Central memory CD8-positive, alpha-beta T cell (primary cell): ENCODE measurements around the gene DMBT1.

Experiments used
- ATAC-seq: fragments of 150-1000 bp; cut with Tn5 transposase; replicated peaks from 2 replicates; pipeline ENCODE4 v1.10.0; 2022; ENCODE audit warnings: mild to moderate bottlenecking, moderate FRiP score, moderate number of reproducible peaks; ENCODE audit not compliant: poor library complexity, severe bottlenecking; ENCODE audit errors: extremely low read depth
- DNase-seq, 2 donors: peaks; one replicate each; pipeline ENCODE4 v3.0.0; 2021; ENCODE audit warnings: low spot score in 2 of 2
- H3K27ac Mint-ChIP-seq: one replicate; pipeline ENCODE4 v1.8.0; 2022; ENCODE audit warnings: low read depth, mild to moderate bottlenecking, moderate library complexity, mixed read lengths
- H3K27me3 Mint-ChIP-seq: one replicate; pipeline ENCODE4 v1.8.0; 2022; ENCODE audit warnings: mixed read lengths
- H3K36me3 Mint-ChIP-seq: one replicate; pipeline ENCODE4 v1.8.0; 2022; ENCODE audit warnings: mild to moderate bottlenecking, moderate library complexity, mixed read lengths; ENCODE audit not compliant: insufficient read depth
- H3K4me1 Mint-ChIP-seq: one replicate; pipeline ENCODE4 v1.8.0; 2022; ENCODE audit warnings: mixed read lengths
- H3K4me3 Mint-ChIP-seq: one replicate; pipeline ENCODE4 v1.8.0; 2022; ENCODE audit warnings: mild to moderate bottlenecking, moderate library complexity, mixed read lengths
- H3K9me3 Mint-ChIP-seq: one replicate; pipeline ENCODE4 v1.8.0; 2022; ENCODE audit warnings: mixed read lengths

Gene DMBT1

GRCh38 chr10:122560279-122560804, at the start of gene DMBT1:
TSS of gene DMBT1 (plus strand) at chr10:122560754. CDS start at chr10:122560771, 17 bp downstream.
- no peaks in the 10 kb centered on the region for H3K36me3 Mint-ChIP-seq
- H3K27ac Mint-ChIP-seq, result no peak within 1 kb of the TSS
- H3K4me1 Mint-ChIP-seq, result peaks cover 28% of the 10 kb centered on the region
- DNase-seq (no peak), ATAC-seq (no peak)
- H3K27me3 Mint-ChIP-seq, result peaks cover 15% of the 10 kb centered on the region
- H3K4me3 Mint-ChIP-seq, result no peak within 1 kb of the TSS
- H3K9me3 Mint-ChIP-seq, result no peaks in the 10 kb centered on the region

GRCh38 chr10:122513053-122513452, 47.5 kb upstream of the DMBT1 start:
- no peak for DNase-seq
- Mint-ChIP-seq H3K4me3 (no peak overlapping the region), H3K27ac (no peak overlapping the region), H3K9me3 (no peaks in the 10 kb centered on the region), H3K27me3 (no peaks in the 10 kb centered on the region), H3K4me1 (peaks cover 20% of the 10 kb centered on the region), H3K36me3 (peaks cover 1% of the 10 kb centered on the region)
- ATAC-seq, result no peak

- peaks cover 1% of the 10 kb centered on the region for H3K36me3 Mint-ChIP-seq
- peaks cover 25% of the 10 kb centered on the region for H3K4me1 Mint-ChIP-seq
- ATAC-seq, result no peak
- H3K27ac Mint-ChIP-seq, result no peak overlapping the region
- no peak for DNase-seq
- peaks cover 3% of the 10 kb centered on the region for H3K27me3 Mint-ChIP-seq
- H3K9me3 Mint-ChIP-seq, result no peaks in the 10 kb centered on the region
- no peak overlapping the region for H3K4me3 Mint-ChIP-seq
Measured at GRCh38 chr10:122514045-122514840, 46.3 kb upstream of the DMBT1 start.

- Mint-ChIP-seq H3K4me1 (peaks cover 25% of the 10 kb centered on the region), H3K4me3 (no peak overlapping the region), H3K27me3 (peaks cover 7% of the 10 kb centered on the region), H3K36me3 (peaks cover 1% of the 10 kb centered on the region), H3K9me3 (no peaks in the 10 kb centered on the region), H3K27ac (no peak overlapping the region)
- DNase-seq (no peak), ATAC-seq (no peak)
Measured at GRCh38 chr10:122515022-122515424, 45.5 kb upstream of the DMBT1 start.

GRCh38 chr10:122515588-122516231, 44.8 kb upstream of the DMBT1 start:
- ATAC-seq, result peak; percentile 96
- H3K4me3 Mint-ChIP-seq, result peak overlapping the region; percentile 37
- H3K27me3 Mint-ChIP-seq, result peaks cover 7% of the 10 kb centered on the region
- H3K4me1 Mint-ChIP-seq, result peaks cover 25% of the 10 kb centered on the region
- H3K27ac Mint-ChIP-seq, result no peak overlapping the region
- no peaks in the 10 kb centered on the region for H3K9me3 Mint-ChIP-seq
- peaks cover 4% of the 10 kb centered on the region for H3K36me3 Mint-ChIP-seq
- DNase-seq, result peak; percentile 38 to 50

GRCh38 chr10:122516734-122517133, 43.8 kb upstream of the DMBT1 start:
- ATAC-seq (no peak), DNase-seq (no peak)
- H3K4me3 Mint-ChIP-seq, result peak overlapping the region; percentile 16
- peaks cover 7% of the 10 kb centered on the region for H3K27me3 Mint-ChIP-seq
- peaks cover 25% of the 10 kb centered on the region for H3K4me1 Mint-ChIP-seq
- H3K36me3 Mint-ChIP-seq, result peaks cover 4% of the 10 kb centered on the region
- peak overlapping the region; percentile 52 for H3K27ac Mint-ChIP-seq
- no peaks in the 10 kb centered on the region for H3K9me3 Mint-ChIP-seq

- DNase-seq, result no peak
- no peak overlapping the region for H3K27ac Mint-ChIP-seq
- no peak overlapping the region for H3K4me3 Mint-ChIP-seq
- H3K27me3 Mint-ChIP-seq, result peaks cover 7% of the 10 kb centered on the region
- H3K4me1 Mint-ChIP-seq, result peaks cover 25% of the 10 kb centered on the region
- no peak for ATAC-seq
- peaks cover 4% of the 10 kb centered on the region for H3K36me3 Mint-ChIP-seq
- no peaks in the 10 kb centered on the region for H3K9me3 Mint-ChIP-seq
Measured at GRCh38 chr10:122519144-122519543, 41.4 kb upstream of the DMBT1 start.

GRCh38 chr10:122519873-122520272, 40.7 kb upstream of the DMBT1 start:
- Mint-ChIP-seq H3K4me3 (no peak overlapping the region), H3K27ac (no peak overlapping the region)

GRCh38 chr10:122521011-122521410, 39.5 kb upstream of the DMBT1 start:
- Mint-ChIP-seq H3K27me3 (peaks cover 17% of the 10 kb centered on the region), H3K27ac (no peak overlapping the region), H3K36me3 (peaks cover 3% of the 10 kb centered on the region), H3K9me3 (no peaks in the 10 kb centered on the region), H3K4me1 (peaks cover 15% of the 10 kb centered on the region), H3K4me3 (no peak overlapping the region)
- DNase-seq, result no peak
- no peak for ATAC-seq

More at GRCh38 chr10:122519873-122520272, 40.7 kb upstream of the DMBT1 start:
- peaks cover 24% of the 10 kb centered on the region for H3K4me1 Mint-ChIP-seq
- DNase-seq, result no peak
- no peak for ATAC-seq
- H3K9me3 Mint-ChIP-seq, result no peaks in the 10 kb centered on the region
- H3K36me3 Mint-ChIP-seq, result peaks cover 4% of the 10 kb centered on the region
- H3K27me3 Mint-ChIP-seq, result peaks cover 10% of the 10 kb centered on the region

- H3K27me3 Mint-ChIP-seq, result peaks cover 11% of the 10 kb centered on the region
- ATAC-seq, result no peak
- DNase-seq, result no peak
- H3K27ac Mint-ChIP-seq, result no peak overlapping the region
- peaks cover 4% of the 10 kb centered on the region for H3K36me3 Mint-ChIP-seq
- no peaks in the 10 kb centered on the region for H3K9me3 Mint-ChIP-seq
- H3K4me1 Mint-ChIP-seq, result no peaks in the 10 kb centered on the region
- no peak overlapping the region for H3K4me3 Mint-ChIP-seq
Measured at GRCh38 chr10:122524811-122525210, 35.7 kb upstream of the DMBT1 start.

- H3K27ac Mint-ChIP-seq, result no peak overlapping the region
- H3K27me3 Mint-ChIP-seq, result peaks cover 21% of the 10 kb centered on the region
- DNase-seq (no peak), ATAC-seq (no peak)
- H3K9me3 Mint-ChIP-seq, result no peaks in the 10 kb centered on the region
- H3K36me3 Mint-ChIP-seq, result peaks cover 2% of the 10 kb centered on the region
- H3K4me3 Mint-ChIP-seq, result no peak overlapping the region
- H3K4me1 Mint-ChIP-seq, result no peaks in the 10 kb centered on the region
Measured at GRCh38 chr10:122525788-122526187, 34.8 kb upstream of the DMBT1 start.

GRCh38 chr10:122526892-122527291, 33.7 kb upstream of the DMBT1 start:
- ATAC-seq (no peak), DNase-seq (no peak)
- Mint-ChIP-seq H3K36me3 (peaks cover 2% of the 10 kb centered on the region), H3K27ac (no peak overlapping the region), H3K27me3 (peaks cover 32% of the 10 kb centered on the region), H3K9me3 (no peaks in the 10 kb centered on the region), H3K4me1 (no peaks in the 10 kb centered on the region), H3K4me3 (no peak overlapping the region)

- H3K27me3 Mint-ChIP-seq, result peaks cover 28% of the 10 kb centered on the region
- H3K4me3 Mint-ChIP-seq, result no peak overlapping the region
- peaks cover 2% of the 10 kb centered on the region for H3K36me3 Mint-ChIP-seq
- ATAC-seq, result no peak
- DNase-seq, result no peak
- no peaks in the 10 kb centered on the region for H3K9me3 Mint-ChIP-seq
- no peak overlapping the region for H3K27ac Mint-ChIP-seq
- no peaks in the 10 kb centered on the region for H3K4me1 Mint-ChIP-seq
Measured at GRCh38 chr10:122530177-122530576, 30.4 kb upstream of the DMBT1 start.
